Testis (tissue), 2 donors: ENCODE data around the gene SLC2A10.

Experiments used
- CTCF ChIP-seq, 3 experiments: fragments of 450-650 bp in 2 of 3; fragments of 200-600 bp in 1 of 3; sonication (generic) in 1 of 3; IDR thresholded peaks; one replicate each; pipeline ENCODE4 v1.5.1; 2016 to 2019; ENCODE audit warnings: antibody characterized with exemption in 3 of 3, mild to moderate bottlenecking in 2 of 3, moderate library complexity in 1 of 3
- POLR2A ChIP-seq: fragments of 450-650 bp; IDR thresholded peaks from one replicate; pipeline ENCODE4 v1.6.1; 2017; ENCODE audit warnings: antibody characterized with exemption, mild to moderate bottlenecking, moderate library complexity

GRCh38 chr20:46723039-46723438 lies 13.6 kb downstream of the SLC2A10 start:
- TF ChIP-seq CTCF (IDR thresholded peaks at IDR 0.05), result no peak
- TF ChIP-seq POLR2A, result no peak
